ENCODE results near the gene ANO7.

DNA sequence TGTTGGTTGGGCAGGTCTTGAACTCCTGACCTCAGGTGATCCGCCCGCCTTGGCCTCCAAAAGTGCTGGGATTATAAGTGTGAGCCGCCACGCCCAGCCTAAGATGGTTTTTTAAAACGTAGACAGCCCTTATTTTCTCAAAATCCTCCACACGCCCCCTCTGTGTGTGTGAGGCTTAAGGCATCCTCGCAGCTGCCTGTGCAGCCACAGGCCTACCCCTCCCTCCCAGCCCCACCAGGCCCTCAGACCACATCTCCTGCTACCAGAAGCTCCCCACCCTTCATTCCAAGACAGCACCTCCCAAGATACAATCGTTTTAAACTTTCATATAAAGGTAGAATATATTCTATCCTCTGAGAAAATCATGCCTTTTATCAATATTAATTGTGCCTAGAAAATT is 4.8 kb downstream of the ANO7 start:
- TF ChIP-seq POLR2A (IDR thresholded peaks at IDR 0.05; ENCODE audit: low read length), result no peak
- no peak for TF ChIP-seq GATA1 (IDR thresholded peaks at IDR 0.05; ENCODE audit: low read depth, low read length)
